ENCODE results near the gene KRTAP19-2.
"Not testable (repeated sequence)": the region's sequence is repeated elsewhere in the genome, so short reads cannot be mapped to it uniquely, and the experiment has no call there.

KRTAP19-2 gene, protein sequence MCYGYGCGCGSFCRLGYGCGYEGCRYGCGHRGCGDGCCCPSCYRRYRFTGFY

GRCh38 chr21:30487336-30487735 is at the start of gene KRTAP19-2:
Gene KRTAP19-2, minus strand, starts transcription at chr21:30487436. Its CDS starts 88 bp downstream, at chr21:30487348.
- no peak for DNase-seq (ENCODE audit: low spot score)

- no peak for DNase-seq (ENCODE audit: low spot score)
Measured at GRCh38 chr21:30518876-30519275, 31.6 kb upstream of the KRTAP19-2 start.

DNA sequence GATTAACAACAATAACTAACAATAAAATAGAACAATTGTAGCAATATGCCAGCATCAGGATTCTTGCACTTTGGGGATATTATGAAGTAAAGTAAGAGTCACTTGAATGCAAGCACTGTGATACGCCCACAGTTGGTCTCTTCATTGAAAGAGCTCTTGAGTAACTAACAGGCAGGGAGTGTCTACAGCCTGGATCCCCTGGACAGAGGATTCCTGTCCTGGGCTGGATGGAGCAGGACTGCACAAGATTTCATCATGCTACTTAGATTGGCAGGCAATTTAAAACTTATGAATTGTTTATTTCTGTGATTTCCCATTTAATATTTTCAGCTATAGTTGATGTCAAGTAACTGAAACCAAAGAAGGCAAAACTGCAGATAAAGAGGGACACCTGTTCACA is 28.4 kb upstream of the KRTAP19-2 start:
- no peak for DNase-seq (ENCODE audit: low spot score)

DNA sequence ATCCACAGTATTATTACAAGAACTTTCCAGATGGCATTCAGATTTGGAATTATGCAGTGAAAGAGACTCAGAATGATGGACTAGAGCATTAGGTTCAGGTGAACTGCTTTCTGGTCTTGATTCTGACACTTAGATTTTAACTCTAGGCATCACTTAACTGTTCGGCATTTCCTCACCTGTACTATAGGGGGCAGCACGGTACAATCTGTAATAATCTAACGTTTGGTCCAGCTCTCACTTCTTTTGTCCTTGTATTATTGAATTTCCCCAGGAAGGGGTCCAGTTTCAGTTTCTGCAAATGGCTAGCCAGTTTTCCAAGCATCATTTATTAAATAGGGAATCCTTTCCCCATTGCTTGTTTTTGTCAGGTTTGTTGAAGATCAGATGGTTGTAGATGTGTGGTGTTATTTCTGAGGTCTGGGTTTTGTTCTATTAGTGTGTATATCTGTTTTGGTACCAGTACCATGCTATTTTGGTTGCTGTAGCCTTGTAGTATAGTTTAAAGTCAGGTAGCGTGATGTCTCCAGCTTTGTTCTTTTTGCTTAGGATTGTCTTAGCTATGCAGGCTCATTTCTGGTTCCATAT is 18.5 kb upstream of the KRTAP19-2 start:
- DNase-seq (ENCODE audit: low spot score), result not testable (repeated sequence)

DNA sequence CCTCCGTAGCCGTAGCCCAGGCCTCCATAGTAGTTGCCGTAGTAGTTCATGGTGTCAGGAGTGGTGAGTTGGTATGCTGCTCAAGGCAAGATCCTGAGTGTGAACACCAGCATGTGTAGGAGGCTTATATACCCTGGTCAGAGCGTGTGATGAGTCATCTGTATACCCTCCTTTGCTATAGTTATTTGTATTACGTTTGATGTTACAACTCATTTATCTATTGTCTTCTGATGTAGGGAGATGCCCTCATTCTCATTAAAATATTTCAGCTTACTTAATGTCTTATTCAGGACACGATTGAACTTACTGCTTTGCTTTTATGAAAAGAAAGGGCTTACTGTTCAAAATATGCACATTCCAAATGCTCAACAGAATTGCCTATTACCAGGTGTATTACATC is 14.8 kb upstream of the KRTAP19-2 start, which contains the start of gene KRTAP19-5:
KRTAP19-5 (minus strand) TSS at position 101 of the 400 bp plus-strand sequence; CDS start at position 50, 51 bp downstream.
- no peak for DNase-seq (ENCODE audit: low spot score)

DNA sequence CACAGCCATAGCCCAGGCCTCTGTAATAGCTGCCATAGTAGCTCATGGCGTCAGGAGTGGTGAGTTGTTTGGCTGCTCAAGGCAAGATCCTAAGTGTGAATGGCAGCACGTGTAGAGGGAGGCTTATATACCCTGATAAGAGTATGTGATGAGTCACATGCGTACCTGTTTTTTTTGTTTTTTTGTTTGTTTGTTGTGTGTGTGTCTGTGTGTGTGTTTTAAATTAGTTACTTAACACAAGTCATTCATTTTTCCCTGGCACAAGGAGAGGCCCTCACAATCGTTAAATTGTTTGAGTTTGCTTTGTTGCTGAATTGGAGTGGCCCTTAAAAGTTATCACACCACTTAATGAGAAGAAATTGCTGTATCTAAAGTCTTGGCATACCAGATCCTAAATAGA is 9.8 kb upstream of the KRTAP19-2 start, which contains the start of gene KRTAP19-4:
KRTAP19-4 (minus strand) TSS at position 101 of the 400 bp plus-strand sequence; CDS start at position 46, 55 bp downstream.
- no peak for DNase-seq (ENCODE audit: low spot score)

- no peak for DNase-seq (ENCODE audit: low spot score)
Measured at GRCh38 chr21:30491963-30492428, 4.8 kb upstream of the KRTAP19-2 start, which contains the start of gene KRTAP19-3. Gene KRTAP19-3, minus strand, starts transcription at chr21:30492013. Its CDS starts 56 bp downstream, at chr21:30491957.

GRCh38 chr21:30486180-30486579 is 1.1 kb downstream of the KRTAP19-2 start:
- DNase-seq (ENCODE audit: low spot score), result no peak

DNA sequence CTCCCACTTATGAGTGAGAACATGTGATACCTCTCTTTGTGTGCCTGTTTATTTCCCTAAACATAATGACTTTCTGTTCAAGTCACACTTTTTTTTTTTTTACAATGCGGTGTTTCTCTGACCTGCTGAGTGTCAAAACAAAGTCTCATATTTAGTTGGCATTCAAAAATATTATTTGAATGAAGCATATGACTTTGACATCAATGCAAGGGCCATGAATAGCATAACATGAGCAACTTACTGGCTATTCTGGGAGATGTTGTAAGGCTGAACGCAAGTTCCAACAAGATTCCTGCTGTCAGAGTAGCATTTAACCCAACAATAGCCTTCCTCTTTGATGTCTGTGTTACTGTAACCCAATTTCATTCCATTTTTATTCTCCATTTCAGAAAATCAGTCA is 5.1 kb downstream of the KRTAP19-2 start:
- DNase-seq (ENCODE audit: low spot score), result no peak

GRCh38 chr21:30480145-30480544 is 7.1 kb downstream of the KRTAP19-2 start, which contains the start of gene KRTAP19-1:
Gene KRTAP19-1, minus strand, starts transcription at chr21:30480367. Its CDS starts 50 bp downstream, at chr21:30480317.
- DNase-seq (ENCODE audit: low spot score), result no peak

DNA sequence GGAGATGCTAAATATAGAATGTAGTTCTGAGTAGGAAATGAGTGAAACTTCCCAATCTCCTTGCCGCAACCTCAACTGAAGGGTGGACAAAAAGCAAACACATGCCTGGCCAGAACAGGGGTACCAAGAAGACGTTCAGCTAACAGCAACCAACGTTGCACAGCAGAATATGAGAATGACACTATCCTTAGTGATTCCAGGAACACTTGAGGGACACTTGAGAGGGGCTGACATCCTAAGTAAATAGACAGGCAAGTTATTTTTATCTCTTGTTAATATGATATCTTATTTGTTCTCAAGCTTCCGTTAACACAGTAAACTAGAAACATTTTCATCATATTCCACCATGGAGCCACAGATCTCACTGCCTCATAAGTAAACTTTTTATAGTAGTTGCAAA is 8.0 kb downstream of the KRTAP19-2 start:
- DNase-seq (ENCODE audit: low spot score), result no peak

DNA sequence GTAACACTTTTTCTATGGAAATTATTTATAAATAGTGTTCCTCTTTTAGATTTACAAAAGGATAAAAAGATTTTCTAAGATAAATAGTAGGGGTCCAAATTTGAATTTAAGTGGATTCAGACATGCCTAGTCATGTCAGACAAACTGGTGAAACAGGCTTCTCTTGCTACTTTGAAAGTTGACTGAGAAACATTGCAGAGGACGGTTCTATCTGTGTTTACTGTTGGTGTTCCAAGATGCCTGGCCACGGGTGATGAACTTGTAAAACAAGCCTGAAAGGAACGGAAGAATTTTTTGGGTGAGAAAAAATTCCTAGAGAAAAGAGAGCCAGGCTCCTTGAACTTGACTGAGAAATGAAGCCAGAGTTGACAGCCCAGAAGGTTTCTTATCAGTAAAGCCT is 9.2 kb downstream of the KRTAP19-2 start:
- DNase-seq (ENCODE audit: low spot score), result no peak

DNA sequence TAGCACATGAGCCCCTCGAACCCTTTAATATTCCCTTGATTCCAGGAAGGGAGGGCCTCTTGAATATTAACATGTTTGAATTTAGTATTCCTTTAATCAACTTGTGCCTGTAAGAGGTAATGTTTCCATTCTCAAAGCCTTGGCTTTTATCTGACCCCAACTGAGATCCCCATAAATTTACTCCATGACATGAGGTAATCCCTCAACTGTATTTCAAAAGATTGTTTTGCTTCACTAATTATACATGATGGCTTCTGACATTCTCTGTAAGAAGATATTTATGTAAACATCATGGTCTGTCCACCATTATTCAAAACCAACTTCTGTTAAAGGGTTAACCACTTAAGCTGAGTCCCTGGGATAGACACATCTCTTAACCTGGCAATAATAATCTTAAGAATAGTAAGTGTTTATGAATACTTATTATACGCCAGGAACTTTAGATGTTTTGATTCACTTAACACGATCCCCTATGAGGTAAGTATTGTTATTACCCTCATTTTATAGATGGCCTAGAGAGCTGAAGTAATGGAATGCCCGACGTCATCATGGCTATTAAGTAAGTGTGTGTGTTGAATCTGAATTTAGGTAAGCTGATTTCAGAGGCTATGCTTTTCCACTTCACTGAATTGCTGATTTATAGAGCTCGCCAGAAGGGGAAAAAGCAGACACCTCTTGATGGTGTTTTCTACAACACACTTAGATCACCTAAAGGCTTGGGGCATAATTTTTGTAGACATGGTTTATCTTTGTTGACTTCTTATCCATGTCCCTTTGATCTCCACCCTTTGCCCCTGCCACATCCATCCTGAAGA is 18.1 kb downstream of the KRTAP19-2 start:
- no peak for DNase-seq (ENCODE audit: low spot score)

GRCh38 chr21:30463713-30464112 is 23.5 kb downstream of the KRTAP19-2 start:
- DNase-seq (ENCODE audit: low spot score), result no peak

DNA sequence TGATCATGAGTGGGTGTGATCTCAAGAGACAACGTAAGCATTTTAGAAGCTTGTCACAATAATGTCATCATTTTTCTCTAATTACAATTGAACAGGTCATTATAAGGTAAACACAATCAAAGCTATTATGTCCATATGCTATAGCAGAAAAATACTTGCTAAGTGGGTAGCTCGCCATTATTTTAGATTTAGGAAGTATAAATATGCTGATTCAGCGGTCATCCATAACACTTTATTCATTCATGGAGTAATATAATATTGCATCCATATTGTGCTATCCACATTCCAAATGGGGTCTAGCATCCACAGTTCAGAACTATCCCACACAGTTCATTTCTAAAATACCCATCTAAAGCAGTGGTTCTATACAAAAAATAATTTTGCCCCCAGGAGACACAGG is 38.7 kb downstream of the KRTAP19-2 start:
- no peak for DNase-seq (ENCODE audit: low spot score)

DNA sequence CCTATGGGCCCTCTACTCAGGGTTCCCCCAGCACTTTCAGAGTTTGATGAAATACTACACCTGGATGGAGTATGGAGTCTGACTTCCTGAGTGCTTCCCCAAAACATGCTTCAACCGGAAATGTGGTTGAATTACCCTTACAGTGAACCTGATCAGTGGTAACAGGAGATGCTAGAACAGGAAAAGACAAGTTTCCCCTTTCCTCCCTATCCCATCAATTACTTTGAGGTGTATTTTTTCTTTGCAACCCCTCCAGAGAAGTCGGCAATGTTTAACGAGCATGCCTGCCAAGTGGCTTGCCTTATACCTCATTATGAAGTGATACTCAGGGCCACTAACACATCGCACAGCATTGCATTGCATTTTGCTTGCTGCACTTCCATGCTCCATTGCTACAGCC is 40.2 kb downstream of the KRTAP19-2 start:
- no peak for DNase-seq (ENCODE audit: low spot score)

DNA sequence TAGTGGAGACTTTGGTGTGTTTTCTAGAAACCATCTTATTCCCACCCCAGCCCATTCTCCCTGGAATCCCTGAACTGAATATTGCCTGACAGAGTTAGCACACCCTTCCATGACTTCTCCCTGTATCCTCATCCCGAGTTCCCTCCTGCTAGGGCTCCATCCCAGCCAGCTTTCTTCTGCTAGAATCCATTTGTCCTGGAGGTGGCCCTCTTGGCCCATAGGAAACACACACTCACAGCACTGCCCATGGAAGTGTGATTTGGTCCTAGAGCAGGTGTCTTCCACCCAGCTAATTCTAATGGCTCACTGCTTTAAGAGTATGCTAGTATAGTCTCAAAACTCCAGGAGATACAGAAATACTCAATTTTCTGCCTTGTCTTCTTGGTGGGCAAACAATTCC is 43.0 kb downstream of the KRTAP19-2 start:
- DNase-seq (ENCODE audit: low spot score), result no peak

- DNase-seq (ENCODE audit: low spot score), result no peak
Measured at GRCh38 chr21:30443226-30443625, 44.0 kb downstream of the KRTAP19-2 start.

DNA sequence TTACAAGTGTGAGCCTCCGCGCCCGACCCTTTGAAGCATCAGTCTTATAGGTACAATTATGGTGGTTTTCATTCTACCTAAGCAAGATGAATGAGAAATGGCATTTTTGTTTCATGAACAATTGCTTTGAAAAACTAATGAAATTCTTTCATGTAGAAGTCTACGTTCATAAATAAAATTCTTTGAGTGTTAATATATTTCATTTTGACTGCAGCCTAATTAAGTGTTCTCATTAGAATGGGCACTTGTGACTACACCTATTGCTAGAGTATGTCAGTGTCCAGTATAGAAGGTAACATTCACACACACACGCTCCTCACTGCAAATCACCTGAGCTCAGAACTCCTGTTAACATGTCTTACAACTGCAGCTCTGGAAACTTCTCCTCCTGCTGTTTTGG is 47.3 kb downstream of the KRTAP19-2 start, which contains the start of gene KRTAP15-1:
KRTAP15-1 (plus strand) TSS at position 301 of the 400 bp plus-strand sequence; CDS start at position 354, 53 bp downstream.
- no peak for DNase-seq (ENCODE audit: low spot score)

Measured in putamen (tissue), 1 donor.